Natural killer cell (primary cell): ENCODE measurements around the gene TRMT10C. TPM values are rescaled to one million over a fixed set of nuclear protein-coding genes. Genes with fewer than 3 reads are reported as not detected.
"Not testable (repeated sequence)": the region's sequence is repeated elsewhere in the genome, so short reads cannot be mapped to it uniquely, and the experiment has no call there.

Source experiments
- ATAC-seq, 3 donors: fragments of 150-1000 bp in 2 of 3; fragments of 200-7000 bp in 1 of 3; cut with Tn5 transposase; 1 replicate in 1 of 3; 2 replicates in 2 of 3; pipeline ENCODE4 v1.10.0; 2021; ENCODE audit warnings: mild to moderate bottlenecking in 2 of 3, moderate library complexity in 2 of 3
- DNase-seq, 2 donors: peaks; one replicate each; pipeline versions ENCODE4 v3.0.0 to v3.0.0-alpha.2; 2013 to 2021; ENCODE audit warnings: mixed read lengths in 1 of 2
- H3K27ac ChIP-seq: one replicate; pipeline ENCODE4 v1.5.1; 2013; ENCODE audit warnings: mild to moderate bottlenecking, low read length
- H3K27me3 ChIP-seq: one replicate; pipeline ENCODE4 v1.6.1; 2013; ENCODE audit warnings: low read length; ENCODE audit not compliant: control insufficient read depth, insufficient read depth
- H3K36me3 ChIP-seq: one replicate; pipeline ENCODE4 v1.6.1; 2013; ENCODE audit warnings: low read length; ENCODE audit not compliant: control insufficient read depth, insufficient read depth
- H3K4me1 ChIP-seq: one replicate; pipeline ENCODE4 v1.6.1; 2013; ENCODE audit warnings: low read length; ENCODE audit not compliant: control insufficient read depth, insufficient read depth
- H3K4me3 ChIP-seq: one replicate; pipeline ENCODE4 v1.5.1; 2013; ENCODE audit warnings: low read length
- H3K9me3 ChIP-seq: one replicate; pipeline ENCODE4 v1.6.1; 2013; ENCODE audit warnings: low read length; ENCODE audit not compliant: control insufficient read depth, insufficient read depth
- H3K27ac Mint-ChIP-seq, 2 donors: one replicate each; pipeline ENCODE4 v1.8.0; 2022; ENCODE audit warnings: mild to moderate bottlenecking in 2 of 2, mixed read lengths in 2 of 2, moderate library complexity in 1 of 2
- H3K27me3 Mint-ChIP-seq, 2 donors: one replicate each; pipeline ENCODE4 v1.8.0; 2022; ENCODE audit warnings: low read depth in 2 of 2, mixed read lengths in 2 of 2
- H3K36me3 Mint-ChIP-seq: one replicate; pipeline ENCODE4 v1.8.0; 2022; ENCODE audit warnings: mixed read lengths
- H3K4me1 Mint-ChIP-seq, 2 donors: one replicate each; pipeline ENCODE4 v1.8.0; 2022; ENCODE audit warnings: mixed read lengths in 2 of 2
- H3K4me3 Mint-ChIP-seq: one replicate; pipeline ENCODE4 v1.8.0; 2022; ENCODE audit warnings: mild to moderate bottlenecking, moderate library complexity, mixed read lengths
- H3K9me3 Mint-ChIP-seq, 2 donors: one replicate each; pipeline ENCODE4 v1.8.0; 2022; ENCODE audit warnings: mixed read lengths in 2 of 2
- CTCF ChIP-seq: fragments of 200-600 bp; IDR thresholded peaks from one replicate; pipeline ENCODE4 v1.8.0; 2022; ENCODE audit warnings: antibody characterized with exemption
- WGBS: methylation state at CpG from one replicate; pipeline ENCODE4 v1.1.7; 2013; ENCODE audit warnings: missing lambda C conversion rate; ENCODE audit not compliant: insufficient coverage; 5-methylcytosine and 5-hydroxymethylcytosine counted together
- intact Hi-C: fragments of 100-400 bp; cut with micrococcal nuclease; formaldehyde crosslinking; loops from one replicate; pipeline ENCODE4 v1.14.2; 2022
- total RNA-seq, 4 donors: library from RNA; stranded (reverse); fragments of 120-200 nt in 1 of 4; gene quantifications; one replicate each; pipeline versions ENCODE4 v1.2.3 to v1.2.4, GENCODE V29; 2013 to 2022

The TRMT10C gene
- total RNA-seq, 3 donors from 2014 or later (not counting 1 experiment from before 2014, with no cell fraction given), result 18.4 to 19.1 (median 19.0) TPM

DNA sequence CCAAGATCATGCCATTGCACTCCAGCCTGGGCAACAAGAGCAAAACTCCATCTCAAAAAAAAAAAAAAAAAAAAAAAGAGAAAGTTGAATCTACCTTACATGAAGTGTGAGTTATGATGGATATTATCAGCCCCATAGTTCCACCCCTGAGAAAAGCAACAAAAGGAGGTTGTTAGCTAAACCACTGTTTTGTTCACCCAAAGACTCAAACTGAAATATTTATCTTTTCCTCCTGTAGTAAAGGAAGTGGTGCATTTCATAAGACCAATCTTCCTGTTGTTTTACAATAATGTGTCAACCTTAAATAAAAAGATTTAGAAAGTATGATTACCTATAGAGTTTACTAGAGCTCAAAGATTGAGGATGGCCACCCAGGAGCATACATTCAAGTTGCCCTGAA is 18.7 kb upstream of the TRMT10C start:
- H3K36me3 ChIP-seq, result no peaks in the 10 kb centered on the region
- peaks cover 11 to 24% of the 10 kb centered on the region in 2 donors for H3K27me3 Mint-ChIP-seq
- peaks cover 5% of the 10 kb centered on the region for H3K4me1 ChIP-seq
- no peaks in the 10 kb centered on the region for H3K9me3 ChIP-seq
- H3K9me3 Mint-ChIP-seq, result no peaks in the 10 kb centered on the region
- H3K4me3 Mint-ChIP-seq, result no peak overlapping the region
- peak in 1 of 2 donors; percentile 34 for DNase-seq
- intact Hi-C loops, result no loop called here
- no peaks in the 10 kb centered on the region for H3K36me3 Mint-ChIP-seq
- no peak overlapping the region for H3K27ac Mint-ChIP-seq
- peak in 1 of 3 donors; percentile 53 for ATAC-seq
- no peak overlapping the region for H3K27ac ChIP-seq
- H3K4me1 Mint-ChIP-seq, result no peaks in the 10 kb centered on the region
- H3K4me3 ChIP-seq, result no peak overlapping the region
- H3K27me3 ChIP-seq, result no peaks in the 10 kb centered on the region
- no peak for TF ChIP-seq CTCF

GRCh38 chr3:101544161-101544850 is 17.4 kb upstream of the TRMT10C start:
- Histone ChIP-seq H3K36me3 (no peaks in the 10 kb centered on the region), H3K27ac (no peak overlapping the region), H3K27me3 (no peaks in the 10 kb centered on the region), H3K9me3 (no peaks in the 10 kb centered on the region), H3K4me1 (peaks cover 5% of the 10 kb centered on the region), H3K4me3 (no peak overlapping the region)
- Mint-ChIP-seq H3K9me3 (no peaks in the 10 kb centered on the region), H3K36me3 (no peaks in the 10 kb centered on the region), H3K4me3 (no peak overlapping the region), H3K27ac (no peak overlapping the region), H3K27me3 (peaks cover 5 to 10% of the 10 kb centered on the region in 2 donors), H3K4me1 (no peaks in the 10 kb centered on the region)
- no CpG with 5 or more reads among the region's 1 CpG for WGBS
- intact Hi-C loops, result no loop called here
- no peak for ATAC-seq
- DNase-seq, result peak in 1 of 2 donors; percentile 26
- no peak for TF ChIP-seq CTCF

DNA sequence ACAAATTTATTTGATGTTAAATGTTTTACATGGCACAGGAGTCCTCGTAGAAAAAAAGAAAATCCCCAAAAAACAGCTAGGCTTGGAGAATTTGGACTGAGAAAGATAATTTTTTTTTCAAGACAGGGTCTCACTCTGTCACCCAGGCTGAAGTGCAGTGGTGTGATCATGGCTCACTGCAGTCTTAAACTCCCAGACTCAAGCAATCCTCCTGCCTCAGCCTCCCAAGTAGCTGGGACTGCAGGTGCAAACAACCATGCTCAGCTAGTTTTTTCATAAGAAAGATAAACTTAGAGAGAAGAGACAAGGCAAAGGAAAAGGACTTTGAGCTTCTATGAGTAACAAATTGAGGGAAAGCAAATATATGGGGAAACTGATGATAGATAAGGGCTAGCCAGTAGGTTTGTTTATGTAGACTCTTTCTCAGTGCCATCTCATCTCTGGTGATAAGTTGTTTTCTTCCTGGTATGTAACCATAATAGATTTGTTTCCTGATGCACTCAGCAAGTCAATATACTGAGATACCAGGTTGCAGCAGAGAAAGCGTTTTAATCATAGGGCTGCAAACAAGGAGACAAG is 13.1 kb upstream of the TRMT10C start:
- Histone ChIP-seq H3K27me3 (no peaks in the 10 kb centered on the region), H3K36me3 (no peaks in the 10 kb centered on the region), H3K27ac (no peak overlapping the region), H3K9me3 (no peaks in the 10 kb centered on the region), H3K4me1 (no peaks in the 10 kb centered on the region), H3K4me3 (no peak overlapping the region)
- Mint-ChIP-seq H3K9me3 (no peaks in the 10 kb centered on the region), H3K27ac (no peak overlapping the region), H3K4me1 (no peaks in the 10 kb centered on the region), H3K4me3 (no peak overlapping the region), H3K36me3 (no peaks in the 10 kb centered on the region), H3K27me3 (no peaks in the 10 kb centered on the region)
- no peak for TF ChIP-seq CTCF
- 86% methylated on average over 1 of the region's 2 CpGs for WGBS
- ATAC-seq (peak in 1 of 3 donors; percentile 43), DNase-seq (no peak)
- intact Hi-C loops, result no loop called here

DNA sequence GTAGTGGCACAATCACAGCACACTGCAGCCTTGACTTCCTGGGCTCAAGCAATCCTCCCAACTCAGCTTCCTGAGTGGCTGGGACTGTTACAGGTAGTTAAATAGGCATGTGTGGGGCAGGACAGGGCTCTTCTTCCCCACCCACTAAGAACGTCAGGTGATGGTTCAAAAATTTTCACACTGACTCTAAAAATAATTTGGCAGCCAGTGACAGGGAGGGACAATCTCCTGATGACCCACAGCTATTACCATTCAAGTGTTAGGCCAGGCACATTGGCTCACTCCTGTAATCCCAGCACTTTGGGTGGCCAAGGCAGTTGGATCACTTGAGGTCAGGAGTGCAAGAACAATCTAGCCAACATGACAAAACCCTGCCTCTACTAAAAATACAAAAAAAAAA is 12.2 kb upstream of the TRMT10C start:
- no peak overlapping the region for H3K27ac Mint-ChIP-seq
- DNase-seq (no peak), ATAC-seq (no peak)
- no peaks in the 10 kb centered on the region for H3K27me3 Mint-ChIP-seq
- H3K27ac ChIP-seq, result no peak overlapping the region
- no peaks in the 10 kb centered on the region for H3K4me1 Mint-ChIP-seq
- no peaks in the 10 kb centered on the region for H3K36me3 ChIP-seq
- no peak overlapping the region for H3K4me3 Mint-ChIP-seq
- whole genome bisulfite sequencing, result 75% methylated on average over 1 of the region's 1 CpG
- TF ChIP-seq CTCF, result no peak
- H3K36me3 Mint-ChIP-seq, result no peaks in the 10 kb centered on the region
- H3K4me1 ChIP-seq, result no peaks in the 10 kb centered on the region
- intact Hi-C loops, result no loop called here
- no peaks in the 10 kb centered on the region for H3K27me3 ChIP-seq
- no peaks in the 10 kb centered on the region for H3K9me3 Mint-ChIP-seq
- H3K4me3 ChIP-seq, result no peak overlapping the region
- H3K9me3 ChIP-seq, result no peaks in the 10 kb centered on the region

DNA sequence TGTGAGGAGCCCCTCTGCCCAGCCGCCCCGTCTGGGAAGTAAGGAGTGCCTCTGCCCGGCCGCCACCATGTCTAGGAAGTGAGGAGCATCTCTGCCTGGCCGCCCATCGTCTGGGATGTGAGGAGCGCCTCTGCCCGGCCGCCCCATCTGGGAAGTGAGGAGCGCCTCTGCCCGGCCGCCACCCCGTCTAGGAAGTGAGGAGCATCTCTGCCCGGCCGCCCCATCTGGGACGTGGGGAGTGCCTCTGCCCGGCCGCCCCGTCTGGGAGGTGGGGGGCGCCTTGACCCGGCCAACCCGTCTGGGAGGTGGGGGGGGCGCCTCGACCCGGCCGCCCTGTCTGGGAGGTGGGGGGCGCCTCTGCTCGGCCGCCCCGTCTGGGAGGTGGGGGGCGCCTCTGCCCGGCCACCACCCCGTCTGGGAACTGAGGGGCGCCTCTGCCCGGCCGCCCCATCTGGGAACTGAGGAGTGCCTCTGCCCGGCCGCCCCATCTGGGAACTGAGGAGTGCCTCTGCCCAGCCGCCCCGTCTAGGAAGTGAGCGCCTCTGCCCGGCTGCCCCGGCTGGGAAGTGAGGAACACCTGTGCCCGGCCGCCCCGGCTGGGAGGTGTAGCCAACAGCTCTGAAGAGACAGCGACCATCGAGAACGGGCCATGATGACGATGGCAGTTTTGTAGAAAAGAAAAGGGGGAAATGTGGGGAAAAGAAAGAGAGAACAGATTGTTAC is 10.1 kb upstream of the TRMT10C start:
- WGBS, result 96% methylated on average over 49 of the region's 50 CpGs
- H3K9me3 Mint-ChIP-seq, H3K4me3 Mint-ChIP-seq, H3K27me3 Mint-ChIP-seq, H3K36me3 Mint-ChIP-seq, H3K4me1 Mint-ChIP-seq, H3K27ac ChIP-seq, H3K9me3 ChIP-seq, DNase-seq, H3K27me3 ChIP-seq, H3K4me3 ChIP-seq, H3K4me1 ChIP-seq, ATAC-seq, H3K36me3 ChIP-seq, H3K27ac Mint-ChIP-seq, intact Hi-C loops: not testable (repeated sequence)
